HEK293 (cell line): Measurements from ENCODE around the gene PCSK2.

Source experiments
- CTCF ChIA-PET: fragments of 350-600 bp; formaldehyde crosslinking; extraction: SDS; loops from one replicate; lab custom pipeline; 2021; ENCODE audit warnings: antibody characterized with exemption; lab: Yijun Ruan, JAX
- POLR2A ChIA-PET: fragments of 300-600 bp; formaldehyde crosslinking; extraction: SDS; loops from one replicate; lab custom pipeline; 2020; ENCODE audit warnings: antibody characterized with exemption, inconsistent platforms; lab: Yijun Ruan, JAX
- H3K27ac ChIP-seq: fragments of 200-500 bp; sonication (Bioruptor generic); 2 replicates; pipeline ENCODE4 v1.5.1; 2014; ENCODE audit warnings: low read depth, low read length, control low read depth, inconsistent platforms; ENCODE audit errors: extremely low read depth
- H3K36me3 ChIP-seq, 2 experiments: fragments of 200-500 bp in 1 of 2; sonication (Bioruptor generic) in 1 of 2; 1 replicate in 1 of 2; 2 replicates in 1 of 2; pipeline ENCODE4 v1.5.1; 2014 to 2017; ENCODE audit warnings: inconsistent platforms in 2 of 2, low read length in 2 of 2; ENCODE audit not compliant: control insufficient read depth in 2 of 2, insufficient read depth in 1 of 2
- H3K4me1 ChIP-seq: fragments of 200-500 bp; sonication (Bioruptor generic); 2 replicates; pipeline ENCODE4 v1.5.1; 2014; ENCODE audit warnings: mild to moderate bottlenecking, low read length, inconsistent platforms; ENCODE audit not compliant: control insufficient read depth, insufficient read depth
- H3K4me3 ChIP-seq: 2 replicates; pipeline ENCODE4 v1.5.1; 2011; ENCODE audit warnings: low read depth, mild to moderate bottlenecking, control low read depth, low read length, moderate library complexity
- H3K9me3 ChIP-seq: fragments of 200-500 bp; sonication (Bioruptor generic); 2 replicates; pipeline ENCODE4 v1.5.1; 2014; ENCODE audit warnings: low read depth, low read length, inconsistent platforms; ENCODE audit not compliant: control insufficient read depth, insufficient read depth
- KLF16 ChIP-seq: fragments of 450-650 bp; formaldehyde crosslinking; IDR thresholded peaks from 2 replicates; pipeline ENCODE4 v1.5.1; 2017; ENCODE audit warnings: missing biosample characterization, missing genetic modification characterization
- MZF1 ChIP-seq: fragments of 450-650 bp; formaldehyde crosslinking; IDR thresholded peaks from 2 replicates; pipeline ENCODE4 v1.5.1; 2017; ENCODE audit warnings: missing biosample characterization, missing genetic modification characterization, borderline replicate concordance
- TCF7L2 ChIP-seq: IDR thresholded peaks from 2 replicates; pipeline ENCODE4 v1.6.1; 2011; ENCODE audit warnings: low read depth, mild to moderate bottlenecking, inconsistent platforms, low read length, moderate library complexity, borderline replicate concordance
- ZBTB10 ChIP-seq: fragments of 450-650 bp; formaldehyde crosslinking; IDR thresholded peaks from 2 replicates; pipeline ENCODE4 v1.5.1; 2016; ENCODE audit warnings: missing biosample characterization, missing genetic modification characterization
- ZBTB48 ChIP-seq: fragments of 450-650 bp; formaldehyde crosslinking; IDR thresholded peaks from 2 replicates; pipeline ENCODE4 v1.5.1; 2016; ENCODE audit warnings: missing biosample characterization, missing genetic modification characterization
- ZNF112 ChIP-seq: fragments of 450-650 bp; formaldehyde crosslinking; IDR thresholded peaks from 2 replicates; pipeline ENCODE4 v1.5.0; 2017; ENCODE audit warnings: missing biosample characterization, missing genetic modification characterization
- ZNF174 ChIP-seq: fragments of 450-650 bp; formaldehyde crosslinking; IDR thresholded peaks from 2 replicates; pipeline ENCODE4 v1.5.0; 2017; ENCODE audit warnings: missing biosample characterization, mild to moderate bottlenecking, missing genetic modification characterization
- ZNF214 ChIP-seq: fragments of 450-650 bp; formaldehyde crosslinking; IDR thresholded peaks from 2 replicates; pipeline ENCODE4 v1.5.1; 2017; ENCODE audit warnings: missing biosample characterization, mild to moderate bottlenecking, missing genetic modification characterization, borderline replicate concordance
- ZNF302 ChIP-seq: fragments of 450-650 bp; formaldehyde crosslinking; IDR thresholded peaks from 2 replicates; pipeline ENCODE4 v1.5.1; 2016; ENCODE audit warnings: missing biosample characterization, missing genetic modification characterization, low read depth
- ZNF449 ChIP-seq: fragments of 450-650 bp; formaldehyde crosslinking; IDR thresholded peaks from 2 replicates; pipeline ENCODE4 v1.5.1; 2017; ENCODE audit warnings: missing biosample characterization, mild to moderate bottlenecking, missing genetic modification characterization, moderate library complexity
- ZNF521 ChIP-seq: fragments of 450-650 bp; formaldehyde crosslinking; IDR thresholded peaks from 2 replicates; pipeline ENCODE4 v1.5.1; 2017; ENCODE audit warnings: missing biosample characterization, mild to moderate bottlenecking, missing genetic modification characterization
- ZNF629 ChIP-seq: fragments of 450-650 bp; formaldehyde crosslinking; IDR thresholded peaks from 2 replicates; pipeline ENCODE4 v1.5.1; 2017; ENCODE audit warnings: missing biosample characterization, missing genetic modification characterization
- ZNF660 ChIP-seq: fragments of 450-650 bp; IDR thresholded peaks from 2 replicates; pipeline ENCODE4 v1.5.1; 2018; ENCODE audit warnings: missing biosample characterization, mild to moderate bottlenecking, missing genetic modification characterization
- ZNF792 ChIP-seq: fragments of 450-650 bp; formaldehyde crosslinking; IDR thresholded peaks from 2 replicates; pipeline ENCODE4 v1.5.1; 2016; ENCODE audit warnings: missing biosample characterization, missing genetic modification characterization
- ZSCAN5A ChIP-seq: fragments of 450-650 bp; formaldehyde crosslinking; IDR thresholded peaks from 2 replicates; pipeline ENCODE4 v1.5.1; 2016; ENCODE audit warnings: missing biosample characterization, missing genetic modification characterization
- TF ChIP-seq, protein P1 (sequence below): fragments of 450-650 bp; formaldehyde crosslinking; IDR thresholded peaks from 2 replicates; pipeline ENCODE4 v1.5.1; 2016; ENCODE audit warnings: missing biosample characterization, missing genetic modification characterization

PCSK2 gene

GRCh38 chr20:17327185-17328148 is 100.6 kb downstream of the PCSK2 start:
- Histone ChIP-seq H3K36me3 (no peaks in the 10 kb centered on the region), H3K27ac (no peak overlapping the region), H3K4me1 (no peaks in the 10 kb centered on the region), H3K9me3 (no peaks in the 10 kb centered on the region), H3K4me3 (no peak overlapping the region)
- ChIA-PET POLR2A (no interaction called here), CTCF (no interaction called here)
- TF ChIP-seq KLF16 (no peak), ZNF214 (tag by site-specific recombination) (no peak)

DNA sequence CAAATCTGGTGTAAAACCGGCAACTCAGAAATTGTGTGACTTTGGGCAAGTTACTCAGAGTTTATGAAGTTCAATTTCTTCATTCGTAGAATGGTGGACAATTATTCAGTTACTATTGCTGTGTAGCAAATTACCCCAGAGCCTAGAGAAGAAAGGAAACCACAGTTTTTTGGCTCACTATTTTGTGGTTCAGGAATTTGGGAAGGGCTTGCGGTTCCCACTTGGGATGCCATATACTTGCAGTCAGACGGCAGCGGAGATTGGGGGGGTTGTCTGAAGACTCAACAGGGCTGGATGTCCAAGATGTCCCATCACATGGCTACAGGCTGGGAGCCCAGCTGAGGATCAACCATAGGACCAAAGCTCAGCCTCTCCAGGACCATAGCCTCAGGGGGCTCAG is 108.1 kb downstream of the PCSK2 start:
- H3K9me3 ChIP-seq: no peaks in the 10 kb centered on the region
- no peak overlapping the region for H3K4me3 ChIP-seq
- no peaks in the 10 kb centered on the region for H3K4me1 ChIP-seq
- no peak overlapping the region for H3K27ac ChIP-seq
- ChIA-PET CTCF (no interaction called here), POLR2A (no interaction called here)
- no peaks in the 10 kb centered on the region for H3K36me3 ChIP-seq
- TF ChIP-seq ZNF174 (tag by site-specific recombination): no peak
- TF ChIP-seq ZNF521: no peak
- TF ChIP-seq ZBTB48: no peak
- TF ChIP-seq TCF7L2: no peak
- TF ChIP-seq, protein P1, sequence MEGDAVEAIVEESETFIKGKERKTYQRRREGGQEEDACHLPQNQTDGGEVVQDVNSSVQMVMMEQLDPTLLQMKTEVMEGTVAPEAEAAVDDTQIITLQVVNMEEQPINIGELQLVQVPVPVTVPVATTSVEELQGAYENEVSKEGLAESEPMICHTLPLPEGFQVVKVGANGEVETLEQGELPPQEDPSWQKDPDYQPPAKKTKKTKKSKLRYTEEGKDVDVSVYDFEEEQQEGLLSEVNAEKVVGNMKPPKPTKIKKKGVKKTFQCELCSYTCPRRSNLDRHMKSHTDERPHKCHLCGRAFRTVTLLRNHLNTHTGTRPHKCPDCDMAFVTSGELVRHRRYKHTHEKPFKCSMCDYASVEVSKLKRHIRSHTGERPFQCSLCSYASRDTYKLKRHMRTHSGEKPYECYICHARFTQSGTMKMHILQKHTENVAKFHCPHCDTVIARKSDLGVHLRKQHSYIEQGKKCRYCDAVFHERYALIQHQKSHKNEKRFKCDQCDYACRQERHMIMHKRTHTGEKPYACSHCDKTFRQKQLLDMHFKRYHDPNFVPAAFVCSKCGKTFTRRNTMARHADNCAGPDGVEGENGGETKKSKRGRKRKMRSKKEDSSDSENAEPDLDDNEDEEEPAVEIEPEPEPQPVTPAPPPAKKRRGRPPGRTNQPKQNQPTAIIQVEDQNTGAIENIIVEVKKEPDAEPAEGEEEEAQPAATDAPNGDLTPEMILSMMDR (tag by site-specific recombination): no peak
- no peak for TF ChIP-seq MZF1 (tag by site-specific recombination)
- no peak for TF ChIP-seq ZNF629 (tag by site-specific recombination)
- no peak for TF ChIP-seq ZNF112
- no peak for TF ChIP-seq ZNF449 (tag by site-specific recombination)
- TF ChIP-seq ZNF660 (tag by site-specific recombination): no peak
- TF ChIP-seq ZBTB10 (tag by site-specific recombination): no peak
- no peak for TF ChIP-seq ZSCAN5A
- no peak for TF ChIP-seq ZNF792 (tag by site-specific recombination)
- no peak for TF ChIP-seq ZNF302 (tag by site-specific recombination)
